HL-60 (cell line): Measurements from ENCODE around the gene GAS6.

Experiments used
- DNase-seq, 2 experiments: peaks; one replicate each; pipeline ENCODE4 v3.0.0-alpha.2; 2010 to 2020; ENCODE audit warnings: low read depth in 1 of 2, low spot score in 1 of 2
- H3K27ac ChIP-seq: fragments of 250-450 bp; sonication (Bioruptor Pico); replicated peaks from 2 replicates; pipeline ENCODE4 v1.5.1; 2020; ENCODE audit warnings: mild to moderate bottlenecking, moderate library complexity
- H3K27me3 ChIP-seq: fragments of 250-450 bp; sonication (Bioruptor Pico); 2 replicates; pipeline ENCODE4 v1.5.1; 2021; ENCODE audit warnings: mild to moderate bottlenecking, moderate library complexity; ENCODE audit not compliant: insufficient read depth, poor library complexity, severe bottlenecking
- H3K4me3 ChIP-seq: replicated peaks from 2 replicates; pipeline ENCODE4 v1.5.1; 2011; ENCODE audit warnings: mild to moderate bottlenecking, control low read depth, low read length; ENCODE audit not compliant: insufficient read depth
- CTCF ChIP-seq: IDR thresholded peaks from one replicate; pipeline ENCODE4 v1.5.1; 2011; ENCODE audit warnings: low read length, control low read depth, inconsistent platforms; ENCODE audit not compliant: insufficient read depth
- GABPA ChIP-seq: IDR thresholded peaks from 2 replicates; pipeline ENCODE4 v1.6.1; 2012; ENCODE audit warnings: low read depth
- POLR2AphosphoS5 ChIP-seq: IDR thresholded peaks from 2 replicates; pipeline ENCODE4 v1.6.1; 2012; ENCODE audit warnings: low read depth
- REST ChIP-seq: IDR thresholded peaks from 2 replicates; pipeline ENCODE4 v1.6.1; 2012; ENCODE audit warnings: low read depth; ENCODE audit not compliant: insufficient replicate concordance
- SPI1 ChIP-seq: IDR thresholded peaks from 2 replicates; pipeline ENCODE4 v1.6.1; 2012; ENCODE audit warnings: low read depth, mild to moderate bottlenecking, borderline replicate concordance

The GAS6 gene

GRCh38 chr13:113880651-113881611 is 17.1 kb upstream of the GAS6 start:
- TF ChIP-seq CTCF (no peak), SPI1 (no peak)
- no peak for DNase-seq
- Histone ChIP-seq H3K27ac (no peak overlapping the region), H3K4me3 (no peak overlapping the region), H3K27me3 (peaks cover 13% of the 10 kb centered on the region)

- H3K27me3 ChIP-seq, result peaks cover 13% of the 10 kb centered on the region
- H3K4me3 ChIP-seq, result no peak overlapping the region
- no peak for DNase-seq
- TF ChIP-seq POLR2AphosphoS5, result no peak
- no peak for TF ChIP-seq GABPA
- TF ChIP-seq REST, result no peak
- TF ChIP-seq SPI1, result no peak
- TF ChIP-seq CTCF, result no peak
- no peak overlapping the region for H3K27ac ChIP-seq
Observed at GRCh38 chr13:113879494-113880360, 15.9 kb upstream of the GAS6 start.

GRCh38 chr13:113879017-113879416 is 15.1 kb upstream of the GAS6 start:
- no peak overlapping the region for H3K4me3 ChIP-seq
- peaks cover 13% of the 10 kb centered on the region for H3K27me3 ChIP-seq
- no peak overlapping the region for H3K27ac ChIP-seq
- TF ChIP-seq GABPA, result no peak
- TF ChIP-seq SPI1, result no peak
- TF ChIP-seq REST, result no peak
- no peak for TF ChIP-seq POLR2AphosphoS5
- no peak for DNase-seq
